Measurements from ENCODE around the gene CACNA1H.
"Not testable (repeated sequence)": the region's sequence is repeated elsewhere in the genome, so short reads cannot be mapped to it uniquely, and the experiment has no call there.

GRCh38 chr16:1243907-1244850 lies 91.3 kb downstream of the CACNA1H start:
- not testable (repeated sequence) for TF ChIP-seq CTCF (conservative IDR thresholded peaks at IDR 0.05; ENCODE audit: low read depth, low read length); RAD21 (IDR thresholded peaks at IDR 0.05; ENCODE audit: low read length)
